IMR-90 (cell line): ENCODE data around the gene AAK1. TPM values are rescaled to one million over a fixed set of nuclear protein-coding genes. Genes with fewer than 3 reads are reported as not detected.

ENCODE experiments used
- ATAC-seq: fragments of 200-7000 bp; cut with Tn5 transposase; 2 replicates; pipeline ENCODE4 v1.9.1; 2020; ENCODE audit warnings: low read depth, mild to moderate bottlenecking, moderate library complexity
- BruUV-seq: library from RNA; stranded (reverse); fragments of 400-500 nt; replicated peaks from 2 replicates; lab custom pipeline; 2021; lab: Mats Ljungman, UMichigan
- CTCF ChIA-PET: fragments of 300-600 bp; formaldehyde crosslinking; extraction: SDS; loops from one replicate; lab custom pipeline; 2021; ENCODE audit warnings: antibody characterized with exemption; lab: Yijun Ruan, JAX
- POLR2A ChIA-PET: fragments of 300-600 bp; sonication (Branson Sonifier 250); formaldehyde crosslinking; loops from one replicate; lab custom pipeline; 2022; ENCODE audit warnings: antibody characterized with exemption; ENCODE audit not compliant: unreplicated experiment; lab: Charles Lee
- DNase-seq: peaks from one replicate; pipeline ENCODE4 v3.0.0; 2013
- H2AFZ ChIP-seq: replicated peaks from 2 replicates; pipeline ENCODE3; 2013; ENCODE audit warnings: low read length, mild to moderate bottlenecking; ENCODE audit not compliant: poor library complexity
- H2AK5ac ChIP-seq: 2 replicates; pipeline ENCODE4 v1.6.1; 2013; ENCODE audit warnings: low read depth, low read length, inconsistent platforms
- H2AK9ac ChIP-seq: replicated peaks from 2 replicates; pipeline ENCODE3; 2013; ENCODE audit warnings: mild to moderate bottlenecking, low read depth, low read length, moderate library complexity; ENCODE audit not compliant: poor library complexity
- H2BK120ac ChIP-seq: 2 replicates; pipeline ENCODE4 v1.6.1; 2013; ENCODE audit warnings: low read depth, low read length, inconsistent platforms
- H2BK15ac ChIP-seq: 3 replicates; pipeline ENCODE4 v1.6.1; 2013; ENCODE audit warnings: low read depth, low read length, inconsistent platforms
- H2BK20ac ChIP-seq: 2 replicates; pipeline ENCODE4 v1.6.1; 2013; ENCODE audit warnings: low read depth, mild to moderate bottlenecking, inconsistent platforms, low read length, moderate library complexity
- H2BK5ac ChIP-seq: 2 replicates; pipeline ENCODE4 v1.6.1; 2013; ENCODE audit warnings: mild to moderate bottlenecking, low read depth, low read length, inconsistent platforms; ENCODE audit not compliant: poor library complexity, severe bottlenecking
- H3K14ac ChIP-seq: replicated peaks from 2 replicates; pipeline ENCODE4 v1.6.1; 2013; ENCODE audit warnings: low read depth, low read length, inconsistent platforms
- H3K18ac ChIP-seq: 2 replicates; pipeline ENCODE4 v1.6.1; 2013; ENCODE audit warnings: low read depth, low read length, control low read depth
- H3K23ac ChIP-seq: 2 replicates; pipeline ENCODE4 v1.6.1; 2013; ENCODE audit warnings: low read depth, low read length, inconsistent platforms
- H3K27ac ChIP-seq: 2 replicates; pipeline ENCODE4 v1.5.1; 2013; ENCODE audit warnings: mild to moderate bottlenecking, control low read depth, low read length; ENCODE audit not compliant: insufficient read depth
- H3K27me3 ChIP-seq: 2 replicates; pipeline ENCODE4 v1.6.1; 2013; ENCODE audit warnings: low read length; ENCODE audit not compliant: control insufficient read depth, insufficient read depth
- H3K36me3 ChIP-seq: 2 replicates; pipeline ENCODE4 v1.6.1; 2013; ENCODE audit warnings: low read length, mixed read lengths; ENCODE audit not compliant: control insufficient read depth, insufficient read depth
- H3K4ac ChIP-seq: 2 replicates; pipeline ENCODE4 v1.6.1; 2013; ENCODE audit warnings: low read depth, low read length, inconsistent platforms
- H3K4me1 ChIP-seq: 2 replicates; pipeline ENCODE4 v1.6.1; 2013; ENCODE audit warnings: low read length, mixed read lengths; ENCODE audit not compliant: control insufficient read depth, insufficient read depth
- H3K4me2 ChIP-seq: 2 replicates; pipeline ENCODE4 v1.6.1; 2013; ENCODE audit warnings: low read depth, mild to moderate bottlenecking, control low read depth, low read length, moderate library complexity
- H3K4me3 ChIP-seq: 2 replicates; pipeline ENCODE4 v1.5.1; 2013; ENCODE audit warnings: low read depth, mild to moderate bottlenecking, control low read depth, low read length, moderate library complexity; ENCODE audit not compliant: insufficient read depth
- H3K56ac ChIP-seq: 2 replicates; pipeline ENCODE4 v1.6.1; 2013; ENCODE audit warnings: low read length, inconsistent platforms; ENCODE audit not compliant: insufficient read depth; ENCODE audit errors: extremely low read depth
- H3K79me1 ChIP-seq, 2 experiments: 2 replicates each; pipeline ENCODE4 v1.6.1; 2013; ENCODE audit warnings: low read length in 2 of 2, inconsistent platforms in 1 of 2, low read depth in 1 of 2
- H3K9ac ChIP-seq: 2 replicates; pipeline ENCODE4 v1.6.1; 2013; ENCODE audit warnings: low read depth, low read length, control low read depth
- H3K9me1 ChIP-seq: 2 replicates; pipeline ENCODE4 v1.6.1; 2013; ENCODE audit warnings: low read length, inconsistent platforms; ENCODE audit not compliant: insufficient read depth
- H3K9me3 ChIP-seq: 2 replicates; pipeline ENCODE4 v1.6.1; 2013; ENCODE audit warnings: low read length; ENCODE audit not compliant: control insufficient read depth, insufficient read depth
- H4K20me1 ChIP-seq: 2 replicates; pipeline ENCODE4 v1.6.1; 2013; ENCODE audit warnings: low read length, inconsistent platforms; ENCODE audit not compliant: insufficient read depth
- H4K5ac ChIP-seq: 2 replicates; pipeline ENCODE4 v1.6.1; 2013; ENCODE audit warnings: mild to moderate bottlenecking, low read depth, low read length, control low read depth
- H4K8ac ChIP-seq, 2 experiments: 2 replicates each; pipeline ENCODE4 v1.6.1; 2013; ENCODE audit warnings: low read depth in 2 of 2, low read length in 2 of 2, control low read depth in 1 of 2, inconsistent platforms in 1 of 2
- H4K91ac ChIP-seq: 2 replicates; pipeline ENCODE4 v1.6.1; 2013; ENCODE audit warnings: low read depth, low read length, inconsistent platforms; ENCODE audit not compliant: insufficient read depth
- FOS ChIP-seq: fragments of 150-350 bp; IDR thresholded peaks from 2 replicates; pipeline ENCODE4 v1.6.1; 2016; ENCODE audit warnings: low read depth, low read length
- MXI1 ChIP-seq: IDR thresholded peaks from 2 replicates; pipeline ENCODE4 v1.6.1; 2012; ENCODE audit warnings: low read depth, mild to moderate bottlenecking, low read length, moderate library complexity, borderline replicate concordance
- POLR2A ChIP-seq: IDR thresholded peaks from 2 replicates; pipeline ENCODE4 v1.6.1; 2012; ENCODE audit warnings: mild to moderate bottlenecking, low read depth, low read length
- RCOR1 ChIP-seq: IDR thresholded peaks from 2 replicates; pipeline ENCODE4 v1.6.1; 2012; ENCODE audit warnings: mild to moderate bottlenecking, low read length, improper control_type of control experiment; ENCODE audit not compliant: insufficient replicate concordance
- WGBS, 2 experiments: methylation state at CpG; one replicate each; pipeline versions ENCODE4 v1.1.5 to v1.1.7; 2013; ENCODE audit warnings: missing lambda C conversion rate in 2 of 2; ENCODE audit not compliant: insufficient read length in 1 of 2; ENCODE audit errors: extremely low coverage in 2 of 2; 5-methylcytosine and 5-hydroxymethylcytosine counted together
- dilution Hi-C: fragments of 300-500 bp; cut with HindIII; formaldehyde crosslinking; loops from one replicate; pipeline ENCODE4 v1.14.3; 2018; ENCODE audit warnings: low sequenced_read_pairs; ENCODE audit not compliant: unreplicated experiment
- in situ Hi-C: fragments of 300-500 bp; cut with MboI; formaldehyde crosslinking; loops from 3 replicates; pipeline ENCODE4 v1.14.3; 2019; ENCODE audit warnings: low sequenced_read_pairs, inconsistent platforms, mixed read lengths
- intact Hi-C: fragments of 100-400 bp; cut with micrococcal nuclease; formaldehyde crosslinking; loops from 2 replicates; pipeline ENCODE4 v1.10.0; 2022
- polyA plus RNA-seq, 3 experiments: library from polyadenylated mRNA; depleted of rRNA; stranded (reverse); fragments of >200 nt; gene quantifications; 2 replicates each; pipeline ENCODE4 v1.2.3, GENCODE V29; 2012; ENCODE audit warnings: low replicate concordance in 1 of 3
- total RNA-seq: library from RNA; depleted of rRNA; stranded (reverse); fragments of >200 nt; gene quantifications from 2 replicates; pipeline ENCODE4 v1.2.3, GENCODE V29; 2012

AAK1 gene
- total and polyA plus RNA-seq, 2 of the 4 experiments (the other 2 are of a cell fraction), result 21.9 to 26.5 TPM

- H2BK20ac ChIP-seq, result no peak overlapping the region
- H2AK9ac ChIP-seq, result no peak overlapping the region
- no peak overlapping the region for H2BK5ac ChIP-seq
- H3K9me1 ChIP-seq, result peaks cover 3% of the 10 kb centered on the region
- no peak overlapping the region for H4K91ac ChIP-seq
- dilution Hi-C loops (no loop called here), in situ Hi-C loops (no loop called here), intact Hi-C loops (no loop called here)
- no peak overlapping the region for H3K27ac ChIP-seq
- no peak overlapping the region for H3K4me3 ChIP-seq
- H2BK120ac ChIP-seq, result no peak overlapping the region
- H4K5ac ChIP-seq, result no peak overlapping the region
- no peak overlapping the region for H3K23ac ChIP-seq
- H4K20me1 ChIP-seq, result no peaks in the 10 kb centered on the region; the same call in 1 of the 2 replicates
- no peak overlapping the region for H2BK15ac ChIP-seq
- DNase-seq (no peak), ATAC-seq (no peak)
- H3K14ac ChIP-seq, result no peak overlapping the region
- H3K4me1 ChIP-seq, result no peaks in the 10 kb centered on the region
- TF ChIP-seq FOS, result no peak
- no peak for TF ChIP-seq MXI1
- TF ChIP-seq POLR2A, result no peak
- no peak for TF ChIP-seq RCOR1
- no peak overlapping the region for H3K4ac ChIP-seq
- peaks cover 8 to 12% of the 10 kb centered on the region in 2 experiments for H3K79me1 ChIP-seq
- CTCF ChIA-PET, result no interaction called here
- H3K4me2 ChIP-seq, result no peak overlapping the region
- 82% methylated on average over 2 of the region's 6 CpGs; no CpG with 5 or more reads in 1 of the 2 experiments for WGBS, 2 experiments
- POLR2A ChIA-PET, result no interaction called here
- no TSS peak for BruUV-seq
- H3K9ac ChIP-seq, result no peak overlapping the region
- H2AK5ac ChIP-seq, result no peak overlapping the region
- no peak overlapping the region for H2AFZ ChIP-seq
- no peak overlapping the region for H3K18ac ChIP-seq
- no peak overlapping the region for H4K8ac ChIP-seq
- H3K9me3 ChIP-seq, result no peaks in the 10 kb centered on the region
- peaks cover 18% of the 10 kb centered on the region for H3K36me3 ChIP-seq
- H3K56ac ChIP-seq, result no peak overlapping the region
- no peaks in the 10 kb centered on the region for H3K27me3 ChIP-seq
Measured at GRCh38 chr2:69461404-69461803, 182.1 kb downstream of the AAK1 start.
